ENCODE data around the gene KRT15.

- no peak for TF ChIP-seq CTCF (IDR thresholded peaks at IDR 0.05)
- TF ChIP-seq POLR2A (IDR thresholded peaks at IDR 0.05) = no peak
Observed at GRCh38 chr17:41480581-41480980, 38.1 kb downstream of the KRT15 start.

Data from right lobe of liver (tissue), 4 donors.